ENCODE measurements around the gene ATP5F1E. TPM values are rescaled to one million over a fixed set of nuclear protein-coding genes. Genes with fewer than 3 reads are reported as not detected.

The ATP5F1E gene
- total RNA-seq, 2 experiments from 2014 or later: 67.4 to 68.8 TPM

GRCh38 chr20:59075934-59076508 is 43.9 kb upstream of the ATP5F1E start:
- Mint-ChIP-seq H3K4me1 (ENCODE audit: low read depth) (peaks cover 61% of the 10 kb centered on the region), H3K27ac (peak overlapping the region; percentile 76), H3K27me3 (peaks cover 11% of the 10 kb centered on the region), H3K9me3 (no peaks in the 10 kb centered on the region), H3K36me3 (ENCODE audit: low read depth) (no peaks in the 10 kb centered on the region), H3K4me3 (no peak overlapping the region)
- DNase-seq: peak; percentile 66
- intact Hi-C loops (cut with micrococcal nuclease): no loop called here
- TF ChIP-seq CTCF (IDR thresholded peaks at IDR 0.05): no peak
- peak; percentile 76 for ATAC-seq
- CTCF ChIA-PET: interaction anchor here (1.2 to 3.0 kb wide), 4 partner anchors 12 to 379 kb away, joined by 3 to 17 read pairs (median 9); no protein-coding TSS in a partner anchor
- POLR2A ChIA-PET: interaction anchor here (0.9 to 1.9 kb wide), 3 partner anchors 44 to 98 kb away, joined by 3 to 4 read pairs (median 3); partner anchors contain the start of gene ATP5F1E

GRCh38 chr20:59074456-59074855 is 42.3 kb upstream of the ATP5F1E start:
- no peak overlapping the region for H3K4me3 Mint-ChIP-seq
- TF ChIP-seq CTCF (IDR thresholded peaks at IDR 0.05): no peak
- no peaks in the 10 kb centered on the region for H3K36me3 Mint-ChIP-seq (ENCODE audit: low read depth)
- no peak overlapping the region for H3K27ac Mint-ChIP-seq
- ChIA-PET CTCF (interaction anchor here (1.4 to 3.0 kb wide), 4 partner anchors 8 to 328 kb away, joined by 4 to 17 read pairs (median 6); no protein-coding TSS in a partner anchor), POLR2A (interaction anchor here (0.6 kb wide), 1 partner anchor 13 kb away, joined by 3 read pairs; no protein-coding TSS in a partner anchor)
- peaks cover 61% of the 10 kb centered on the region for H3K4me1 Mint-ChIP-seq (ENCODE audit: low read depth)
- H3K9me3 Mint-ChIP-seq: no peaks in the 10 kb centered on the region
- intact Hi-C loops (cut with micrococcal nuclease): no loop called here
- peaks cover 12% of the 10 kb centered on the region for H3K27me3 Mint-ChIP-seq
- DNase-seq (peak; percentile 57), ATAC-seq (peak; percentile 65)

- intact Hi-C loops (cut with micrococcal nuclease): no loop called here
- DNase-seq: no peak
- Mint-ChIP-seq H3K9me3 (no peaks in the 10 kb centered on the region), H3K27me3 (peaks cover 13% of the 10 kb centered on the region), H3K36me3 (ENCODE audit: low read depth) (no peaks in the 10 kb centered on the region), H3K27ac (no peak overlapping the region), H3K4me1 (ENCODE audit: low read depth) (peaks cover 58% of the 10 kb centered on the region), H3K4me3 (no peak overlapping the region)
- ATAC-seq: no peak
- no peak for TF ChIP-seq CTCF (IDR thresholded peaks at IDR 0.05)
- CTCF ChIA-PET: interaction anchor here (1.2 to 3.0 kb wide), 7 partner anchors 9 to 329 kb away, joined by 3 to 17 read pairs (median 5); no protein-coding TSS in a partner anchor
- POLR2A ChIA-PET: interaction anchor here (0.9 kb wide), 1 partner anchor 96 kb away, joined by 3 read pairs; no protein-coding TSS in a partner anchor
Observed at GRCh38 chr20:59073582-59073981, 41.4 kb upstream of the ATP5F1E start.

- ChIA-PET CTCF (interaction anchor here (1.1 to 2.2 kb wide), 2 partner anchors 17 to 137 kb away, joined by 3 to 11 read pairs; no protein-coding TSS in a partner anchor), POLR2A (interaction anchor here (1.5 kb wide), 1 partner anchor 82 kb away, joined by 3 read pairs; no protein-coding TSS in a partner anchor)
- DNase-seq: no peak
- H3K4me1 Mint-ChIP-seq (ENCODE audit: low read depth): peaks cover 37% of the 10 kb centered on the region
- H3K27ac Mint-ChIP-seq: no peak overlapping the region
- TF ChIP-seq CTCF (IDR thresholded peaks at IDR 0.05): no peak
- no peaks in the 10 kb centered on the region for H3K9me3 Mint-ChIP-seq
- no peaks in the 10 kb centered on the region for H3K36me3 Mint-ChIP-seq (ENCODE audit: low read depth)
- no peak for ATAC-seq
- intact Hi-C loops (cut with micrococcal nuclease): no loop called here
- H3K27me3 Mint-ChIP-seq: peaks cover 13% of the 10 kb centered on the region
- H3K4me3 Mint-ChIP-seq: no peak overlapping the region
Observed at GRCh38 chr20:59071216-59071615, 39.1 kb upstream of the ATP5F1E start.

GRCh38 chr20:59069026-59069425 is 36.9 kb upstream of the ATP5F1E start:
- Mint-ChIP-seq H3K4me1 (ENCODE audit: low read depth) (peaks cover 15% of the 10 kb centered on the region), H3K27ac (no peak overlapping the region), H3K27me3 (peaks cover 13% of the 10 kb centered on the region), H3K9me3 (no peaks in the 10 kb centered on the region), H3K4me3 (no peak overlapping the region), H3K36me3 (ENCODE audit: low read depth) (no peaks in the 10 kb centered on the region)
- ChIA-PET CTCF (no interaction called here), POLR2A (no interaction called here)
- no peak for DNase-seq
- no peak for TF ChIP-seq CTCF (IDR thresholded peaks at IDR 0.05)
- intact Hi-C loops (cut with micrococcal nuclease): no loop called here
- no peak for ATAC-seq
